Measurements from ENCODE around the gene SH3GLB2.

Gene SH3GLB2

DNA sequence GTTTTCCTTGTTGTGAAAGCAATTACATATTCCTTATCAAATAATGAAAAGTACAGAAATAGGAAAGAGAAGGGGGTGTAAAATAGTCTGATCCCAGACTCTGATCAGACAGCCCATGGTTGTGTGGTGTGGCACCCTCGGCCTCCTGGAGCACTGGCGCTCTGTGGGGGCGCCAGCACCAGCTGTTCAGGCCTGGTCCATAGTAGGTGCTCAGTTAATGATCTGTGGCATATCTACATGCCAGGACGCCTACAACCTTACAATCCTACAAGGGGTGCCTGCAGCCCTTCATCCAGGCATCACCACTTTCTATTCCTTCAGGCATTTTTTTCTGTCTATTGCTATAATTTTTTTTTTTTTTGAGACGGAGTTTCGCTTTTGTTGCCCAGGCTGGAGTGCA lies 24.9 kb upstream of the SH3GLB2 start:
- H3F3A ChIP-seq (ENCODE audit: insufficient read depth, low read length) = no peaks in the 10 kb centered on the region
- H3K9ac ChIP-seq (ENCODE audit: low read length) = no peak overlapping the region
- H3K79me2 ChIP-seq (ENCODE audit: insufficient read depth, low read length) = no peaks in the 10 kb centered on the region
- no peaks in the 10 kb centered on the region for H3K4me1 ChIP-seq (ENCODE audit: insufficient read depth, low read length, severe bottlenecking)
- peaks cover 45% of the 10 kb centered on the region for H3K36me3 ChIP-seq (ENCODE audit: insufficient read depth, low read length)
- H2AFZ ChIP-seq (ENCODE audit: low read length) = no peak overlapping the region
- no peaks in the 10 kb centered on the region for H3K9me3 ChIP-seq (ENCODE audit: low read length)
- no peaks in the 10 kb centered on the region for H3K27me3 ChIP-seq (ENCODE audit: insufficient read depth, low read length)
- H3K4me3 ChIP-seq (ENCODE audit: low read depth, low read length, poor library complexity, severe bottlenecking) = no peak overlapping the region
- no peaks in the 10 kb centered on the region for H3K9me2 ChIP-seq (ENCODE audit: low read depth, low read length)
- H3K4me2 ChIP-seq (ENCODE audit: low read length) = no peak overlapping the region
- no peak for TF ChIP-seq EZH2 (IDR thresholded peaks at IDR 0.05; ENCODE audit: borderline replicate concordance, low read length)
- TF ChIP-seq, protein P1, sequence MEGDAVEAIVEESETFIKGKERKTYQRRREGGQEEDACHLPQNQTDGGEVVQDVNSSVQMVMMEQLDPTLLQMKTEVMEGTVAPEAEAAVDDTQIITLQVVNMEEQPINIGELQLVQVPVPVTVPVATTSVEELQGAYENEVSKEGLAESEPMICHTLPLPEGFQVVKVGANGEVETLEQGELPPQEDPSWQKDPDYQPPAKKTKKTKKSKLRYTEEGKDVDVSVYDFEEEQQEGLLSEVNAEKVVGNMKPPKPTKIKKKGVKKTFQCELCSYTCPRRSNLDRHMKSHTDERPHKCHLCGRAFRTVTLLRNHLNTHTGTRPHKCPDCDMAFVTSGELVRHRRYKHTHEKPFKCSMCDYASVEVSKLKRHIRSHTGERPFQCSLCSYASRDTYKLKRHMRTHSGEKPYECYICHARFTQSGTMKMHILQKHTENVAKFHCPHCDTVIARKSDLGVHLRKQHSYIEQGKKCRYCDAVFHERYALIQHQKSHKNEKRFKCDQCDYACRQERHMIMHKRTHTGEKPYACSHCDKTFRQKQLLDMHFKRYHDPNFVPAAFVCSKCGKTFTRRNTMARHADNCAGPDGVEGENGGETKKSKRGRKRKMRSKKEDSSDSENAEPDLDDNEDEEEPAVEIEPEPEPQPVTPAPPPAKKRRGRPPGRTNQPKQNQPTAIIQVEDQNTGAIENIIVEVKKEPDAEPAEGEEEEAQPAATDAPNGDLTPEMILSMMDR (IDR thresholded peaks at IDR 0.05; ENCODE audit: low read length) = no peak
- H3K27ac ChIP-seq (ENCODE audit: low read depth, low read length, poor library complexity, severe bottlenecking) = no peak overlapping the region
- H4K20me1 ChIP-seq (ENCODE audit: insufficient read depth, low read length) = no peaks in the 10 kb centered on the region

- Histone ChIP-seq H3K4me1 (ENCODE audit: insufficient read depth, low read length, severe bottlenecking) (no peaks in the 10 kb centered on the region), H4K20me1 (ENCODE audit: insufficient read depth, low read length) (no peaks in the 10 kb centered on the region), H3K9me3 (ENCODE audit: low read length) (no peaks in the 10 kb centered on the region), H3K9ac (ENCODE audit: low read length) (no peak overlapping the region), H3K4me2 (ENCODE audit: low read length) (no peak overlapping the region), H3K79me2 (ENCODE audit: insufficient read depth, low read length) (no peaks in the 10 kb centered on the region), H3F3A (ENCODE audit: insufficient read depth, low read length) (no peaks in the 10 kb centered on the region), H3K27me3 (ENCODE audit: insufficient read depth, low read length) (no peaks in the 10 kb centered on the region), H3K9me2 (ENCODE audit: low read depth, low read length) (no peaks in the 10 kb centered on the region), H2AFZ (ENCODE audit: low read length) (no peak overlapping the region), H3K4me3 (ENCODE audit: low read depth, low read length, poor library complexity, severe bottlenecking) (no peak overlapping the region), H3K36me3 (ENCODE audit: insufficient read depth, low read length) (peaks cover 45% of the 10 kb centered on the region), H3K27ac (ENCODE audit: low read depth, low read length, poor library complexity, severe bottlenecking) (no peak overlapping the region)
- no peak for TF ChIP-seq EZH2 (IDR thresholded peaks at IDR 0.05; ENCODE audit: borderline replicate concordance, low read length)
- TF ChIP-seq, protein P1 (IDR thresholded peaks at IDR 0.05; ENCODE audit: low read length) = no peak
Measured at GRCh38 chr9:129052592-129052991, 24.5 kb upstream of the SH3GLB2 start.

DNA sequence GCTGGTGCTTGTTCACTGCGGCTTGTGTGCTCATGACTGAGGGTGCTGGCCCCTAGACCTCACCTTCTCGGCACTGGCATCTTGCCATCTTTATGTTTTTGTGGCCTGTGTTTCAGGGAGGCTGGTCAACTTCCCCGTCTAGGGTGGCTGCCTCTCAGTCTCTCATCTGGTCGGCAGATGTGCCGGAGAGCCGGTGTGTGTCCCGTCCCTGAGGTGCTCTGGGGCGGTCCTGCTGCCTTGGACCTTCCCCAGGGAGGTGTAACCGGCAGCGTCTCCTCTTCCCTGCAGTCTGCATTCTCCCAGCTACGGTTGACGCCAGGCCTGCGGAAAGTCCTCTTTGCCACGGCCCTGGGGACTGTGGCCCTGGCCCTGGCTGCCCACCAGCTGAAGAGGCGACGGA lies 13.9 kb upstream of the SH3GLB2 start:
- H3K4me1 ChIP-seq (ENCODE audit: insufficient read depth, low read length, severe bottlenecking) = peaks cover 15% of the 10 kb centered on the region
- no peak overlapping the region for H3K4me3 ChIP-seq (ENCODE audit: low read depth, low read length, poor library complexity, severe bottlenecking)
- H2AFZ ChIP-seq (ENCODE audit: low read length) = no peak overlapping the region
- no peak for TF ChIP-seq EZH2 (IDR thresholded peaks at IDR 0.05; ENCODE audit: borderline replicate concordance, low read length)
- TF ChIP-seq, protein P1 (IDR thresholded peaks at IDR 0.05; ENCODE audit: low read length) = no peak
- H3K9me3 ChIP-seq (ENCODE audit: low read length) = no peaks in the 10 kb centered on the region
- H3K4me2 ChIP-seq (ENCODE audit: low read length) = no peak overlapping the region
- H3K79me2 ChIP-seq (ENCODE audit: insufficient read depth, low read length) = peaks cover 9% of the 10 kb centered on the region
- no peak overlapping the region for H3K27ac ChIP-seq (ENCODE audit: low read depth, low read length, poor library complexity, severe bottlenecking)
- H4K20me1 ChIP-seq (ENCODE audit: insufficient read depth, low read length) = no peaks in the 10 kb centered on the region
- no peaks in the 10 kb centered on the region for H3K27me3 ChIP-seq (ENCODE audit: insufficient read depth, low read length)
- no peak overlapping the region for H3K9ac ChIP-seq (ENCODE audit: low read length)
- peaks cover 32% of the 10 kb centered on the region for H3K36me3 ChIP-seq (ENCODE audit: insufficient read depth, low read length)
- H3F3A ChIP-seq (ENCODE audit: insufficient read depth, low read length) = no peaks in the 10 kb centered on the region
- no peaks in the 10 kb centered on the region for H3K9me2 ChIP-seq (ENCODE audit: low read depth, low read length)

All from OCI-LY1 (cell line).